ENCODE results near the gene APEX1.
A peak's percentile ranks its signal among the peaks of the same experiment; 100 is the strongest.

Gene APEX1

DNA sequence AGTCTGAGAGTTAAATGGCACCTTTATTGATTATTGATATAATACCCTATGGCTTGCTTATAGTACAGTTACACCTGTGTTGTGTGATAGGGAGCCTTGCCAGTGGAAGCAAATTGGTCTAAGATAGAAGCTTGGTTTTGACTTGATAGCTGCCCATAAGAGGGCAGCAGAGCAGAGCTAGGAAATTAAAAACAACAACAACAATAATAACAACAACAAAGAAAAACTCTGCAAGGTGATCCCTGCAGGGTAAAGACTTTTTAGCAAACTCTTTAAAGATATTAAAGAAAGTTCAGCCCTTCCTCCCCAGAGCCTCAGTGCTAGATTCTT is 32.3 kb downstream of the APEX1 start:
- TF ChIP-seq, protein P1, sequence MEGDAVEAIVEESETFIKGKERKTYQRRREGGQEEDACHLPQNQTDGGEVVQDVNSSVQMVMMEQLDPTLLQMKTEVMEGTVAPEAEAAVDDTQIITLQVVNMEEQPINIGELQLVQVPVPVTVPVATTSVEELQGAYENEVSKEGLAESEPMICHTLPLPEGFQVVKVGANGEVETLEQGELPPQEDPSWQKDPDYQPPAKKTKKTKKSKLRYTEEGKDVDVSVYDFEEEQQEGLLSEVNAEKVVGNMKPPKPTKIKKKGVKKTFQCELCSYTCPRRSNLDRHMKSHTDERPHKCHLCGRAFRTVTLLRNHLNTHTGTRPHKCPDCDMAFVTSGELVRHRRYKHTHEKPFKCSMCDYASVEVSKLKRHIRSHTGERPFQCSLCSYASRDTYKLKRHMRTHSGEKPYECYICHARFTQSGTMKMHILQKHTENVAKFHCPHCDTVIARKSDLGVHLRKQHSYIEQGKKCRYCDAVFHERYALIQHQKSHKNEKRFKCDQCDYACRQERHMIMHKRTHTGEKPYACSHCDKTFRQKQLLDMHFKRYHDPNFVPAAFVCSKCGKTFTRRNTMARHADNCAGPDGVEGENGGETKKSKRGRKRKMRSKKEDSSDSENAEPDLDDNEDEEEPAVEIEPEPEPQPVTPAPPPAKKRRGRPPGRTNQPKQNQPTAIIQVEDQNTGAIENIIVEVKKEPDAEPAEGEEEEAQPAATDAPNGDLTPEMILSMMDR (conservative IDR thresholded peaks at IDR 0.05; ENCODE audit: control insufficient read depth, insufficient read depth, low read depth, low read length) = peak; percentile 5
- H3K4me3 ChIP-seq (ENCODE audit: control insufficient read depth, low read depth, low read length) = no peak overlapping the region
- DNase-seq (ENCODE audit: low read depth) = no peak

DNA sequence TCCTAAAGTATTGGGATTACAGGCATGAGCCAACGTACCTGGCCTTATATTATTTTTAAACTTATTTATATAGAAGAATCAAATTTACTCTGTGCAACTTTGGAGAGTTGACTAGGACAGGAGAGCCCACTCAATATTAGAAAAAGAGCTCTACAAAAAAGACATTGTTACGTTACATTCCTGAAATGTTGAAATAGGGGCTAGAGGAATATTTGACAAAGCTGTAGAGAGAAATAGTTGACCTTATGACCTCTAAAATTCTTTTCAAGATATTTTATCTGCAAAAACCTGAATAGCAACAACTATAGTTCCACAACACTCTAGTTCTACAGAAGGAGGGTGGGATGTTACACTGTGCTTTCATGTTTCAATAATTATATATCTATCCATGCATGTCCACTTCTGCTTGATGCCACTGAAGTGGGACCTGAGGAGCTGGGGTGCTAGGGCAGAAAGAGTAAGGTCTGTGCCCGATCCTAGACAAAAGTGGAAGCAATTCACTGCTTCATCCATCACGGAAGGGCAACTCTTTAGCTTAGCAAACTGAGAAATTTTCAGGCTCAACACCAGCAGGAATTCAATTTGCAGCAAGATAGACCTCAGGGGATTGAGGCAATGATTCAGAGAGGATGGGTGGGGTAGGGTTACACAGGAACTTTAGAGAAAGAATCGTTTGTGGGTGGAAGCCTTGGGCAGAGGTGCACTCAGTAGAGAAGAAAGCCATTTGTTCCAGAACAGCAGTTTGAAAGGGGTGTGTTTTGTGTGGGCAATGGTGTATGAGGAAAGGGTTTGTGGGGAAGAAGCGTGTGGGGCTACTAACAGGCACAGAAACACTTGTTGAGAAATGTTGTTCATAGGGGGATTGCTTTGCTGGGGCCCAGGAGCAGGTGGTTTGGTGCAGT is 34.3 kb downstream of the APEX1 start:
- DNase-seq (ENCODE audit: low read depth) = peak; percentile 57
- H3K4me3 ChIP-seq (ENCODE audit: control insufficient read depth, low read depth, low read length) = no peak overlapping the region
- TF ChIP-seq, protein P1 (conservative IDR thresholded peaks at IDR 0.05; ENCODE audit: control insufficient read depth, insufficient read depth, low read depth, low read length) = no peak

DNA sequence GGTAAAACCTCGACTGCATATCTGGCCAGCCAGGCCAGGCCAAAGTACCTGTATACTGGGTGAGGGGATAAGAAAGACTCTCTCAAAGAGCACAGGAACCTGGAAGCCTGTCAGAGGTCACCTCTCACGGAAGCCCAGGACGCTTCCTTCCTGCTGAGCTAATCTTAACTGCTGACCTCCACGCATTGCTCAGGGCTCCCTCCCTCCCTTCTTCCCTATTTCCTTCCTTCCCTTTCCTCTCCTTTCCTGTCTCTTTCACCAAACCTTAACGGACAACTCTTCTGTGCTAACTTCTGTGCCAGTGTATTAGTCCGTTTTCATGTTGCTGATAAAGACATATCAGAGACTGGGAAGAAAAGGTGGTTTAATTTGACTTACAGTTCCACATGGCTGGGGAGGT is 35.5 kb downstream of the APEX1 start:
- no peak for DNase-seq (ENCODE audit: low read depth)
- H3K4me3 ChIP-seq (ENCODE audit: control insufficient read depth, low read depth, low read length) = no peak overlapping the region
- TF ChIP-seq, protein P1 (conservative IDR thresholded peaks at IDR 0.05; ENCODE audit: control insufficient read depth, insufficient read depth, low read depth, low read length) = no peak

DNA sequence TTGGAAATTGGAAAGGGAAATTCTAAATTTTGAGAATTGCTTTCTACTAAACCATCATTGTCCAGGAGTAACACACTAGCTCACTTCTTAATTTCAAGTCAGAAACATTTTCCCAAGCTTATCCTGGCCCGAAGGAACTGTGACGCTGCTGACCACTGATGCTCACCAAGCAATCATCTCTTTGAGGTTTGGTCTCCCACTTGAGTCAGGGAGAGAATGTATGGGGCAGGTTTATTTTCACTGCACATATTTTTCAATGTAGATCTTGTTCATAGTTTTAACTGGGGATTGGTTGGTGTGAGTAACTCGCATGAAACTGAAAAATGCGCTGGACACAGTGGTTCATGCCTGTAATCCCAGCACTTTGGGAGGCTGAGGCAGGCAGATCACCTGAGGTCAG is 37.5 kb downstream of the APEX1 start:
- no peak for DNase-seq (ENCODE audit: low read depth)
- TF ChIP-seq, protein P1 (conservative IDR thresholded peaks at IDR 0.05; ENCODE audit: control insufficient read depth, insufficient read depth, low read depth, low read length) = no peak
- no peak overlapping the region for H3K4me3 ChIP-seq (ENCODE audit: control insufficient read depth, low read depth, low read length)

DNA sequence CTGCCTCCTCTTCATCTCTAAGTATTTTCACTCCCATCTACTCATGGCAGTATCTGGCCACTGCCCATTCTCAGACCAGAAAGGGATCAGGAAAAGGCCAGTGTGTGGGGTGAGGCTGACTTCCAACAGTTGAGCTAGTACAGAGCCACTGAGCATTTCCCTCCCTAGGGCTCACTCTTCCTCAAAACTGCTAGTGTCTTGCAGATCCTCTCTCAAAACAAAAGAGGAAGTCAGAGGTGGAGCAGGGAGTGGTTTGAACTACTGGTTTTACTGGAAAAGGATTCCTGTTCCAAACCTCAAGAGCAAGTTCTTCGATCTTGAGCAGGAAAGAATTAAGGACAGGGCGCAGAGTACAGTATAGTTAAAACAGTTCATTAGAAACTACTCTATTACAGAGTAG is 38.6 kb downstream of the APEX1 start:
- no peak for DNase-seq (ENCODE audit: low read depth)

DNA sequence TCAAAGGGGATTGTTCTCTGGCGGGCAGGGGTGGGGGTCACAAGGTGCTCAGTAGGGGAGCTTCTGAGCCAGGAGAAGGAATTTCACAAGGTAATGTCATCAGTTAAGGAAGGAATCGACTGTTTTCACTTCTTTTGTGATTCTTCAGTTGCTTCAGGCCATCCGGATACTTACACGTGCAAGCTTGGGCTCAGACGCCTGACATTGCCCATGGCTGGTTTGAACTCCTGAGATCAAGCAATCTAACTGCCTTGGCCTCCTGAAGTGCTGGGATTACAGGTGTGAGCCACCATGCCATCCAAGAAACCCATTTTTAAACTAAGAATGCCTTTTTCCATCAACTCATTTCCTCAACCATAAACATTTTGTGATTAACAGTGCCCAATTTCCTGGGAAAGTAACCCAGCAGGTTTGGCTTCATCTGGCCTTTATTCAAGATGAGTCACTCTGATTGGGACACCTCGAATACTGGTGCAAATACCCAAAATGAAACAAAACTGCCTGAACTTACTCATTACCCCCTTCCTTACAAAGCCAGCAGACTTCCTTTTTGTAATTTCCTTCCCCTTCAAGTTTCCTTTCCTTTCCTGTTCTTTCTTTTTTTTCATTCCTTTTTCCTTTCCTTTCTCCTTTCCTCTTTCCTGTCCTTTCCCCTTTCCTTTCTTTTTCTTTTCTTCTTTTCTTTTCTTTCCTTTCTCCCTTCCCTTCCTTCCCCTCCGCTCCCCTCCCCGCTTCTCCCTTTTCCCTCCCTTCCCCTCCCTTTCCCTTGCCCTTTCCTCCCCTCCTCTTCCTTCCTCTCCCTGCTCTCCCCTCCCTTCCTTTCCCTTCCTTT is 40.1 kb downstream of the APEX1 start:
- DNase-seq (ENCODE audit: low read depth) = peak; percentile 83
- H3K4me3 ChIP-seq (ENCODE audit: control insufficient read depth, low read depth, low read length) = no peak overlapping the region
- TF ChIP-seq, protein P1 (conservative IDR thresholded peaks at IDR 0.05; ENCODE audit: control insufficient read depth, insufficient read depth, low read depth, low read length) = no peak

More for the DNA sequence above, 38.6 kb downstream of the APEX1 start:
- H3K4me3 ChIP-seq (ENCODE audit: control insufficient read depth, low read depth, low read length) = no peak overlapping the region
- TF ChIP-seq, protein P1 (conservative IDR thresholded peaks at IDR 0.05; ENCODE audit: control insufficient read depth, insufficient read depth, low read depth, low read length) = no peak

Measured in fibroblast of mammary gland (primary cell).